ACHN (cell line): ENCODE data around the gene IQGAP2.
"Not testable (repeated sequence)": the region's sequence is repeated elsewhere in the genome, so short reads cannot be mapped to it uniquely, and the experiment has no call there.

ENCODE experiments used
- DNase-seq: peaks from one replicate; pipeline ENCODE4 v3.0.0-alpha.2; 2015
- in situ Hi-C: cut with HindIII; loops from 2 replicates; pipeline ENCODE4 v1.10.0; 2017; ENCODE audit warnings: low sequenced_read_pairs, low pct_ligation_motif_present, low pct_unique_long_range_greater_than_20kb

Gene IQGAP2

GRCh38 chr5:76542241-76542640 lies 139.2 kb downstream of the IQGAP2 start:
- in situ Hi-C loops, result no loop called here
- DNase-seq, result no peak

GRCh38 chr5:76542887-76543690 lies 140.0 kb downstream of the IQGAP2 start:
- no peak for DNase-seq
- in situ Hi-C loops, result no loop called here

- DNase-seq, result peak; percentile 15
- in situ Hi-C loops, result no loop called here
Observed at GRCh38 chr5:76544268-76544926, 141.3 kb downstream of the IQGAP2 start.

- in situ Hi-C loops, result no loop called here
Observed at GRCh38 chr5:76545184-76545583, 142.1 kb downstream of the IQGAP2 start.

GRCh38 chr5:76546497-76547102 lies 143.5 kb downstream of the IQGAP2 start:
- in situ Hi-C loops, result no loop called here
- DNase-seq, result no peak

More at GRCh38 chr5:76545184-76545583, 142.1 kb downstream of the IQGAP2 start:
- DNase-seq, result no peak

- no peak for DNase-seq
- in situ Hi-C loops, result no loop called here
Observed at GRCh38 chr5:76547242-76547890, 144.3 kb downstream of the IQGAP2 start.

GRCh38 chr5:76547891-76548524 lies 144.9 kb downstream of the IQGAP2 start:
- no peak for DNase-seq

GRCh38 chr5:76548525-76549229 lies 145.6 kb downstream of the IQGAP2 start:
- in situ Hi-C loops, result no loop called here
- DNase-seq, result no peak

More at GRCh38 chr5:76547891-76548524, 144.9 kb downstream of the IQGAP2 start:
- in situ Hi-C loops, result no loop called here

- DNase-seq, in situ Hi-C loops: not testable (repeated sequence)
Observed at GRCh38 chr5:76550881-76551280, 147.8 kb downstream of the IQGAP2 start.

GRCh38 chr5:76552546-76552945 lies 149.5 kb downstream of the IQGAP2 start:
- in situ Hi-C loops, result no loop called here
- DNase-seq, result no peak

- in situ Hi-C loops, result no loop called here
- DNase-seq, result no peak
Observed at GRCh38 chr5:76553251-76553650, 150.2 kb downstream of the IQGAP2 start.

- no peak for DNase-seq
- in situ Hi-C loops, result no loop called here
Observed at GRCh38 chr5:76555114-76555513, 152.0 kb downstream of the IQGAP2 start.

GRCh38 chr5:76555717-76556116 lies 152.6 kb downstream of the IQGAP2 start:
- in situ Hi-C loops, result no loop called here
- no peak for DNase-seq

GRCh38 chr5:76556511-76557221 lies 153.6 kb downstream of the IQGAP2 start:
- DNase-seq, result no peak
- in situ Hi-C loops, result no loop called here

GRCh38 chr5:76560952-76561891 lies 158.1 kb downstream of the IQGAP2 start:
- in situ Hi-C loops, result no loop called here
- no peak for DNase-seq

GRCh38 chr5:76561959-76562358 lies 158.9 kb downstream of the IQGAP2 start:
- in situ Hi-C loops, result no loop called here
- no peak for DNase-seq
